Trophoblast cell (in vitro differentiated cells and primary cell): Measurements from ENCODE around the gene NT5DC1.

ENCODE experiments used
- DNase-seq, 2 donors: peaks; one replicate each; pipeline ENCODE4 v3.0.0-alpha.2; 2016
- H2AFZ ChIP-seq: 2 replicates; pipeline ENCODE4 v1.6.1; 2013; ENCODE audit warnings: low read length, moderate library complexity, mild to moderate bottlenecking; ENCODE audit not compliant: insufficient read depth, poor library complexity
- H2AK5ac ChIP-seq: 2 replicates; pipeline ENCODE4 v1.6.1; 2013; ENCODE audit warnings: mild to moderate bottlenecking, low read length
- H2BK120ac ChIP-seq: 2 replicates; pipeline ENCODE4 v1.6.1; 2013; ENCODE audit warnings: low read length, mild to moderate bottlenecking, moderate library complexity; ENCODE audit not compliant: insufficient read depth, poor library complexity
- H2BK12ac ChIP-seq: 2 replicates; pipeline ENCODE4 v1.6.1; 2013; ENCODE audit warnings: mild to moderate bottlenecking, low read length, moderate library complexity
- H2BK5ac ChIP-seq: 2 replicates; pipeline ENCODE4 v1.6.1; 2013; ENCODE audit warnings: low read length, low read depth, moderate library complexity, mild to moderate bottlenecking; ENCODE audit not compliant: poor library complexity
- H3K14ac ChIP-seq: 2 replicates; pipeline ENCODE4 v1.6.1; 2013; ENCODE audit warnings: mild to moderate bottlenecking, low read length
- H3K18ac ChIP-seq: 2 replicates; pipeline ENCODE4 v1.6.1; 2013; ENCODE audit warnings: mild to moderate bottlenecking, low read length
- H3K23ac ChIP-seq: 2 replicates; pipeline ENCODE4 v1.6.1; 2013; ENCODE audit warnings: low read length
- H3K27ac ChIP-seq: 2 replicates; pipeline ENCODE4 v1.5.1; 2013; ENCODE audit warnings: low read depth, mild to moderate bottlenecking, inconsistent platforms, low read length, moderate library complexity
- H3K27me3 ChIP-seq: 2 replicates; pipeline ENCODE4 v1.6.1; 2013; ENCODE audit warnings: inconsistent platforms, mild to moderate bottlenecking, low read length, moderate library complexity; ENCODE audit not compliant: insufficient read depth
- H3K36me3 ChIP-seq, 2 experiments: 1 replicate in 1 of 2; 2 replicates in 1 of 2; pipeline ENCODE4 v1.6.1; 2013; ENCODE audit warnings: low read length in 2 of 2, mild to moderate bottlenecking in 2 of 2, moderate library complexity in 1 of 2; ENCODE audit not compliant: insufficient read depth in 2 of 2, control insufficient read depth in 1 of 2
- H3K4ac ChIP-seq: 2 replicates; pipeline ENCODE4 v1.6.1; 2013; ENCODE audit warnings: low read depth, mild to moderate bottlenecking, low read length, moderate library complexity
- H3K4me1 ChIP-seq, 2 experiments: 1 replicate in 1 of 2; 2 replicates in 1 of 2; pipeline ENCODE4 v1.6.1; 2013; ENCODE audit warnings: low read length in 2 of 2, mild to moderate bottlenecking in 2 of 2, moderate library complexity in 1 of 2; ENCODE audit not compliant: insufficient read depth in 2 of 2, control insufficient read depth in 1 of 2
- H3K4me2 ChIP-seq: 2 replicates; pipeline ENCODE4 v1.6.1; 2013; ENCODE audit warnings: inconsistent platforms, mild to moderate bottlenecking, low read length, moderate library complexity
- H3K4me3 ChIP-seq: 2 replicates; pipeline ENCODE4 v1.5.1; 2013; ENCODE audit warnings: mild to moderate bottlenecking, low read depth, low read length, inconsistent platforms
- H3K79me1 ChIP-seq: one replicate; pipeline ENCODE4 v1.6.1; 2013; ENCODE audit warnings: low read length
- H3K79me2 ChIP-seq: 2 replicates; pipeline ENCODE4 v1.6.1; 2013; ENCODE audit warnings: low read length, mild to moderate bottlenecking; ENCODE audit not compliant: control insufficient read depth, insufficient read depth, poor library complexity
- H3K9ac ChIP-seq: 2 replicates; pipeline ENCODE4 v1.6.1; 2013; ENCODE audit warnings: mild to moderate bottlenecking, low read length
- H3K9me3 ChIP-seq: 2 replicates; pipeline ENCODE4 v1.6.1; 2013; ENCODE audit warnings: low read depth, mild to moderate bottlenecking, control low read depth, inconsistent platforms, low read length; ENCODE audit not compliant: insufficient read depth
- H4K12ac ChIP-seq: 2 replicates; pipeline ENCODE4 v1.6.1; 2013; ENCODE audit warnings: low read depth, mild to moderate bottlenecking, low read length, moderate library complexity
- H4K8ac ChIP-seq: 2 replicates; pipeline ENCODE4 v1.6.1; 2013; ENCODE audit warnings: low read depth, mild to moderate bottlenecking, low read length, moderate library complexity
- H4K91ac ChIP-seq: one replicate; pipeline ENCODE4 v1.6.1; 2013; ENCODE audit warnings: low read depth, mild to moderate bottlenecking, low read length, moderate library complexity
- WGBS: extraction: QIAGEN DNeasy Blood & Tissue Kit; methylation state at CpG from one replicate; pipeline ENCODE4 v1.1.7; 2013; ENCODE audit warnings: missing lambda C conversion rate; ENCODE audit not compliant: insufficient read length, insufficient coverage; ENCODE audit errors: extremely low coverage; 5-methylcytosine and 5-hydroxymethylcytosine counted together

Gene NT5DC1

GRCh38 chr6:116083052-116083451 is 17.6 kb upstream of the NT5DC1 start:
- Histone ChIP-seq H3K9ac (no peak overlapping the region), H3K27me3 (no peaks in the 10 kb centered on the region), H3K14ac (no peak overlapping the region), H2AFZ (no peak overlapping the region), H2BK12ac (no peak overlapping the region), H4K91ac (no peak overlapping the region), H3K9me3 (no peaks in the 10 kb centered on the region), H2BK120ac (no peak overlapping the region), H4K8ac (no peak overlapping the region), H3K23ac (no peak overlapping the region), H3K4ac (no peak overlapping the region), H2BK5ac (no peak overlapping the region), H3K4me2 (no peak overlapping the region), H3K4me3 (no peak overlapping the region), H3K18ac (no peak overlapping the region), H3K4me1 (peaks cover 2 to 4% of the 10 kb centered on the region in 2 experiments), H3K79me1 (no peaks in the 10 kb centered on the region), H3K27ac (no peak overlapping the region), H3K79me2 (no peaks in the 10 kb centered on the region), H4K12ac (no peak overlapping the region), H3K36me3 (no peaks in the 10 kb centered on the region), H2AK5ac (no peak overlapping the region)
- DNase-seq = no peak
- 100% methylated on average over 1 of the region's 5 CpGs for WGBS

GRCh38 chr6:116084284-116084683 is 16.4 kb upstream of the NT5DC1 start:
- Histone ChIP-seq H3K4me2 (no peak overlapping the region), H3K36me3 (no peaks in the 10 kb centered on the region), H3K18ac (no peak overlapping the region), H2BK5ac (no peak overlapping the region), H4K12ac (no peak overlapping the region), H3K79me1 (no peaks in the 10 kb centered on the region), H4K91ac (no peak overlapping the region), H3K27ac (no peak overlapping the region), H3K79me2 (no peaks in the 10 kb centered on the region), H3K23ac (no peak overlapping the region), H3K4me3 (no peak overlapping the region), H3K14ac (no peak overlapping the region), H2AFZ (no peak overlapping the region), H4K8ac (no peak overlapping the region), H3K27me3 (no peaks in the 10 kb centered on the region), H3K9ac (no peak overlapping the region), H3K4me1 (peaks cover 2 to 4% of the 10 kb centered on the region in 2 experiments), H2BK12ac (no peak overlapping the region), H3K4ac (no peak overlapping the region), H2AK5ac (no peak overlapping the region), H3K9me3 (no peaks in the 10 kb centered on the region), H2BK120ac (no peak overlapping the region)
- no CpG with 5 or more reads among the region's 2 CpGs for WGBS
- DNase-seq = no peak

- Histone ChIP-seq H3K18ac (no peak overlapping the region), H3K14ac (no peak overlapping the region), H3K4me2 (no peak overlapping the region), H2AFZ (no peak overlapping the region), H3K9ac (no peak overlapping the region), H3K4ac (no peak overlapping the region), H2AK5ac (no peak overlapping the region), H3K36me3 (no peaks in the 10 kb centered on the region), H2BK12ac (no peak overlapping the region), H3K4me3 (no peak overlapping the region), H4K8ac (no peak overlapping the region), H2BK5ac (no peak overlapping the region), H3K79me1 (no peaks in the 10 kb centered on the region), H2BK120ac (no peak overlapping the region), H4K12ac (no peak overlapping the region), H3K4me1 (peaks cover 2 to 4% of the 10 kb centered on the region in 2 experiments), H3K23ac (no peak overlapping the region), H3K27me3 (no peaks in the 10 kb centered on the region), H3K27ac (no peak overlapping the region), H3K79me2 (no peaks in the 10 kb centered on the region), H3K9me3 (no peaks in the 10 kb centered on the region), H4K91ac (no peak overlapping the region)
- WGBS = no CpG with 5 or more reads among the region's 4 CpGs
- peak; percentile 9 to 81 for DNase-seq
Observed at GRCh38 chr6:116087437-116088027, 13.1 kb upstream of the NT5DC1 start.

- Histone ChIP-seq H2BK12ac (no peak overlapping the region), H3K4me2 (no peak overlapping the region), H2AK5ac (no peak overlapping the region), H3K27me3 (no peaks in the 10 kb centered on the region), H3K9ac (no peak overlapping the region), H3K14ac (no peak overlapping the region), H3K4me3 (no peak overlapping the region), H4K91ac (no peak overlapping the region), H3K4ac (no peak overlapping the region), H3K27ac (no peak overlapping the region), H3K23ac (no peak overlapping the region), H3K79me2 (no peaks in the 10 kb centered on the region), H3K36me3 (no peaks in the 10 kb centered on the region), H4K12ac (no peak overlapping the region), H2BK120ac (no peak overlapping the region), H3K79me1 (no peaks in the 10 kb centered on the region), H3K4me1 (peaks cover 2 to 4% of the 10 kb centered on the region in 2 experiments), H2AFZ (no peak overlapping the region), H3K18ac (no peak overlapping the region), H2BK5ac (no peak overlapping the region), H4K8ac (no peak overlapping the region), H3K9me3 (no peaks in the 10 kb centered on the region)
- no peak for DNase-seq
Observed at GRCh38 chr6:116088946-116089345, 11.7 kb upstream of the NT5DC1 start.
